ENCODE results near the gene TNKS1BP1.

The TNKS1BP1 gene

DNA sequence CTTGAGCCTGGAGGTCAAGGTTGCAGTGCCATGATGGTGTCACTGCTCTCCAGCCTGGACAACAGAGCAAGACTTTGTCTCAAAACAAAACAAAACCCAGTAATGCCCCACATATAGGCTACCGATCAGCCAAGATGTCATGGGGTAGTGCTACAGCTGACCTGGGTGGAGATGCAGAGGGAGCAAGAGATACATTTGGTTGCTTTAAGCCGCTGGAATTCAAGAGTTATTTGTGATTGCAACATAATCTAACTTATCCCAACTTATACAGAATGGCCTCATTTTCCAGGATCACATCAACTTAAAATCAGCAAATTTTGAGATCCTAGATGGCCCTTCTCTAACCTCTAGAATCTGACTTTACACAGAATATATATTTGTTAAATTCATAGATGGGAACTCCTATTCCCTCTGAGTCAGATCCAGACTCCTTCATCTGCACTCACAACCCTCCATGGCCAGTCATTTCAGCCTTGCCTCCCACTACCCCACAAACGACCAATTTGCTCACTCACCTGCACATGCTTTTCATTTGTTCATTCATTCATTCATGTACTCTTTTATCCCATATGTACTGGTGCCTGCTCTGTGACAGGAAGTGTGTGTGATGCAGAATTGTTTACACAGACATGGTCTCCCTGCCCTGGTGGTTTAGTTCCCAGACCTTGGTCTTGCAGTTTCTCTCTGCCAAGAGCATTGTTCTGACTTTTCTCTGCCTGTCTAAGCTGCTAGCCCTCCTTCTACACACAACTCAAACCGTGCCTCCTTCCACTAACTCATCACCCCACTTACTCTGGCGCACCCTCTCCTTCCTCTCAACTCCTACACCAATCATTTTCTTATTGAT is 63.6 kb downstream of the TNKS1BP1 start:
- DNase-seq (ENCODE audit: low read depth) = no peak

DNA sequence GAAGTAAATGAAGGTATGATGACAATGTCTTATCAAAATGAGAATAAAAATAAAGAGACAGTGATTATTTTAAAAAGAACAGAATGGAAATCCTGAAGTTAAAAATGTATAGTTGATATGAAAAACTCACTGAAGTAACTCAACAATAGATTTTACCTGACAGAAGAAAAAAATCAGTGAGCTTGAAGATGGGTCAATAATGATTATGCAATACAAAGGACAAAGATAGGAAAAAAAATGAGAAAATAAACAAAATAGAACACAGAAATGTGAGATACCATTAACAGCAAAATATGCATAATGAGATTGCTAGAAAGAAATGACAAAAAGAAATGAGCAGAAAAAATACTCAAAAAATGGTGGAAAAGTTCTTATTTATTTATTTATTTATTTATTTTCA is 68.6 kb downstream of the TNKS1BP1 start:
- no peak for DNase-seq (ENCODE audit: low read depth)

- no peak for DNase-seq (ENCODE audit: low read depth)
These were observed 69.1 kb downstream of the TNKS1BP1 start for GRCh38 chr11:57255618-57256017.

DNA sequence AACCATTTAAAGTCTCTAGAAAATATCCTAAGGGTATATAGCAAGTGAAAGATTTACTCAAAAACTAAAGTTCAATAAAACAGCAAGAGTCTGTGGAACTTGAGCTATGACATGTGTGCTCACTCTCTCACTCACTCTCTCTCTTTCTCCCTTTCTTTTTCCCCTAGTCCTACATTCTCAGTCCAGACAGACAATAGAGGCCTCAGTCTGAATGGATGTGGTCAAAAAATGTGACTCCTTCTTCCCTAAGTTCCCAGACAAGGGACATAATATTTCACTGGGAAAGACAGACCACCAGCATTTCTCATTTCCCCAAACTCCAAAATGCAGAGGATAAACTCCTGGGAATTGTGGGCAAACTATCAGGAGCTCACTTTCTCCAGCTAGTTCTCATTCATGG is 70.1 kb downstream of the TNKS1BP1 start:
- no peak for DNase-seq (ENCODE audit: low read depth)

GRCh38 chr11:57251491-57252104 is 73.2 kb downstream of the TNKS1BP1 start:
- DNase-seq (ENCODE audit: low read depth) = no peak

DNA sequence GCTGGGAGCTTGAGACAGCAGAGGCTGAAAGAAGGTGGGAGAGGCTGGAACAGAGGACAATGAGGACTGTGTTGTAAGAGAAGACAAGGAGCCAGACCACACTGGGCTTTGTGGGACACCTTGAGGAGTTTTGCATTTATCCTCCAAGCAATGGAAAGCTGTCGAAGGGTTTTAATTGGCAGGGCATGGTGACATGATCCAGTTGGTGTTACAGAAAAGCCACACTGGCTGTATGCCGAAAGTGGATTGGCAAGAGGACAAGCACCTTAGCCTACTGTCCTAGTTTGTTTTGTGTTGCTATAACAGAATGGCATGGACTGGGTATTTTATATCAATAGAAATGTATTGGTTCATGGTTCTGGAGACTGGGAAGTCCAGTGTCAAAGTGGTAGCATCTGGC is 73.7 kb downstream of the TNKS1BP1 start:
- DNase-seq (ENCODE audit: low read depth) = no peak
